HG03432 (cell line): ENCODE measurements around the gene EGF.
"Not testable (repeated sequence)": the region's sequence is repeated elsewhere in the genome, so short reads cannot be mapped to it uniquely, and the experiment has no call there.

ENCODE experiments used
- ATAC-seq: cut with Tn5 transposase; IDR thresholded peaks from one replicate; pipeline ENCODE4 v1.9.1; 2021; ENCODE audit warnings: mild to moderate bottlenecking, moderate library complexity; ENCODE audit not compliant: unreplicated experiment

The EGF gene

GRCh38 chr4:110025056-110025455, 112.4 kb downstream of the EGF start:
- ATAC-seq = no peak

GRCh38 chr4:110025718-110026117, 113.0 kb downstream of the EGF start:
- no peak for ATAC-seq

- no peak for ATAC-seq
Observed at GRCh38 chr4:110032603-110033002, 119.9 kb downstream of the EGF start.

GRCh38 chr4:110033355-110034025, 120.8 kb downstream of the EGF start:
- ATAC-seq = no peak

GRCh38 chr4:110034026-110034393, 121.3 kb downstream of the EGF start:
- ATAC-seq = peak; percentile 99

- ATAC-seq = not testable (repeated sequence)
Observed at GRCh38 chr4:110039164-110039563, 126.5 kb downstream of the EGF start.

- no peak for ATAC-seq
Observed at GRCh38 chr4:110041735-110042134, 129.1 kb downstream of the EGF start.

- ATAC-seq = no peak
Observed at GRCh38 chr4:110042545-110043517, 130.1 kb downstream of the EGF start.

- ATAC-seq = no peak
Observed at GRCh38 chr4:110046588-110047049, 133.9 kb downstream of the EGF start.

GRCh38 chr4:110049951-110050925, 137.6 kb downstream of the EGF start:
- peak; percentile 67 for ATAC-seq

- peak; percentile 89 for ATAC-seq
Observed at GRCh38 chr4:110055158-110055768, 142.6 kb downstream of the EGF start.

- ATAC-seq = no peak
Observed at GRCh38 chr4:110058677-110059076, 146.0 kb downstream of the EGF start.

GRCh38 chr4:110059556-110060191, 147.0 kb downstream of the EGF start:
- peak; percentile 81 for ATAC-seq

GRCh38 chr4:110061076-110061475, 148.4 kb downstream of the EGF start:
- ATAC-seq = no peak
